CD14-positive monocyte (primary cell): Measurements from ENCODE around the gene EDN2. TPM values are rescaled to one million over a fixed set of nuclear protein-coding genes. Genes with fewer than 3 reads are reported as not detected.

Source experiments
- DNase-seq, 3 donors: peaks; one replicate each; pipeline ENCODE4 v3.0.0-alpha.2; 2011 to 2022
- H2AFZ ChIP-seq: 2 replicates; pipeline ENCODE4 v1.6.0; 2012; ENCODE audit warnings: mild to moderate bottlenecking, low read depth, low read length, inconsistent platforms; ENCODE audit not compliant: insufficient read depth, poor library complexity, severe bottlenecking
- H3K27ac ChIP-seq, 2 donors: 1 replicate in 1 of 2; 2 replicates in 1 of 2; pipeline ENCODE4 v1.5.1; 2012 to 2013; ENCODE audit warnings: low read length in 2 of 2, control low read depth in 1 of 2, inconsistent platforms in 1 of 2, low read depth in 1 of 2, mild to moderate bottlenecking in 1 of 2
- H3K27me3 ChIP-seq, 2 donors: one replicate each; pipeline versions ENCODE4 v1.6.0 to v1.6.1; 2011 to 2013; ENCODE audit warnings: low read length in 2 of 2; ENCODE audit not compliant: control insufficient read depth in 2 of 2, insufficient read depth in 2 of 2
- H3K36me3 ChIP-seq, 2 donors: replicated peaks in 1 of 2; 1 replicate in 1 of 2; 2 replicates in 1 of 2; pipeline versions ENCODE4 v1.5.1 to v1.6.1; 2012 to 2013; ENCODE audit warnings: low read length in 2 of 2, control low read depth in 1 of 2, inconsistent platforms in 1 of 2, mild to moderate bottlenecking in 1 of 2; ENCODE audit not compliant: insufficient read depth in 2 of 2, control insufficient read depth in 1 of 2
- H3K4me1 ChIP-seq, 2 donors: 1 replicate in 1 of 2; 2 replicates in 1 of 2; pipeline versions ENCODE4 v1.5.1 to v1.6.1; 2012 to 2013; ENCODE audit warnings: low read length in 2 of 2, control low read depth in 1 of 2, inconsistent platforms in 1 of 2, mild to moderate bottlenecking in 1 of 2, moderate library complexity in 1 of 2; ENCODE audit not compliant: insufficient read depth in 2 of 2, control insufficient read depth in 1 of 2
- H3K4me2 ChIP-seq: replicated peaks from 2 replicates; pipeline ENCODE3; 2012; ENCODE audit warnings: low read length, moderate library complexity, mild to moderate bottlenecking; ENCODE audit not compliant: poor library complexity, severe bottlenecking; ENCODE audit errors: extremely low read depth
- H3K4me3 ChIP-seq, 3 experiments: fragments of 200-600 bp in 1 of 3; sonication (generic) in 1 of 3; replicated peaks in 1 of 3; 1 replicate in 2 of 3; 2 replicates in 1 of 3; pipeline ENCODE4 v1.5.1; 2011 to 2013; ENCODE audit warnings: low read length in 3 of 3, mild to moderate bottlenecking in 3 of 3, control low read depth in 2 of 3, low read depth in 2 of 3, inconsistent platforms in 1 of 3, moderate library complexity in 1 of 3
- H3K79me2 ChIP-seq: 2 replicates; pipeline ENCODE4 v1.6.0; 2012; ENCODE audit warnings: mild to moderate bottlenecking, control low read depth, inconsistent platforms, low read length, moderate library complexity; ENCODE audit not compliant: insufficient read depth
- H3K9ac ChIP-seq: 2 replicates; pipeline ENCODE4 v1.6.0; 2017; ENCODE audit warnings: low read length, mild to moderate bottlenecking; ENCODE audit not compliant: insufficient read depth, poor library complexity, severe bottlenecking
- H3K9me3 ChIP-seq, 2 donors: replicated peaks in 1 of 2; 1 replicate in 1 of 2; 2 replicates in 1 of 2; pipeline versions ENCODE4 v1.5.1 to v1.6.1; 2012 to 2013; ENCODE audit warnings: low read length in 2 of 2, control low read depth in 1 of 2; ENCODE audit not compliant: control insufficient read depth in 1 of 2, insufficient read depth in 1 of 2
- H4K20me1 ChIP-seq: 2 replicates; pipeline ENCODE4 v1.6.0; 2012; ENCODE audit warnings: mild to moderate bottlenecking, low read length, control low read depth, moderate library complexity; ENCODE audit not compliant: insufficient read depth
- H3K27ac Mint-ChIP-seq, 7 donors: one replicate each; pipeline ENCODE4 v1.8.0; 2020; ENCODE audit warnings: mild to moderate bottlenecking in 7 of 7, mixed read lengths in 7 of 7, moderate library complexity in 6 of 7, inconsistent platforms in 2 of 7
- H3K27me3 Mint-ChIP-seq, 3 donors: one replicate each; pipeline ENCODE4 v1.8.0; 2021 to 2022; ENCODE audit warnings: low read depth in 3 of 3, mild to moderate bottlenecking in 3 of 3, mixed read lengths in 3 of 3, moderate library complexity in 3 of 3, inconsistent platforms in 1 of 3
- H3K36me3 Mint-ChIP-seq, 2 donors: one replicate each; pipeline ENCODE4 v1.8.0; 2020; ENCODE audit warnings: mixed read lengths in 2 of 2, inconsistent platforms in 1 of 2, mild to moderate bottlenecking in 1 of 2
- H3K4me1 Mint-ChIP-seq: one replicate; pipeline ENCODE4 v1.8.0; 2020; ENCODE audit warnings: mild to moderate bottlenecking, mixed read lengths
- H3K4me3 Mint-ChIP-seq, 2 donors: one replicate each; pipeline ENCODE4 v1.8.0; 2020; ENCODE audit warnings: mild to moderate bottlenecking in 2 of 2, mixed read lengths in 2 of 2, moderate library complexity in 1 of 2
- H3K9me3 Mint-ChIP-seq, 7 donors: one replicate each; pipeline ENCODE4 v1.8.0; 2020 to 2022; ENCODE audit warnings: mixed read lengths in 7 of 7, mild to moderate bottlenecking in 6 of 7, moderate library complexity in 6 of 7, inconsistent platforms in 2 of 7
- CTCF ChIP-seq: fragments of 200-600 bp; IDR thresholded peaks from one replicate; pipeline ENCODE4 v1.8.0; 2022; ENCODE audit warnings: antibody characterized with exemption, mild to moderate bottlenecking
- WGBS: methylation state at CpG from one replicate; pipeline ENCODE4 v1.1.5; 2013; ENCODE audit warnings: missing lambda C conversion rate; ENCODE audit not compliant: insufficient coverage; 5-methylcytosine and 5-hydroxymethylcytosine counted together
- intact Hi-C, 2 donors: fragments of 100-400 bp; cut with micrococcal nuclease; formaldehyde crosslinking; loops; one replicate each; pipeline versions ENCODE4 v1.15.0 to v1.15.1; 2023
- polyA plus RNA-seq, 3 donors: library from polyadenylated mRNA; depleted of rRNA in 1 of 3; unstranded in 2 of 3; stranded (reverse) in 1 of 3; fragments of 300-500 nt in 2 of 3; fragments of >200 nt in 1 of 3; fragmentation: Illumina TruSeq in 2 of 3; gene quantifications; 1 replicate in 2 of 3; 2 replicates in 1 of 3; pipeline ENCODE4 v1.2.3, GENCODE V29; 2012 to 2021

The EDN2 gene
- polyA plus RNA-seq, 3 donors, result not detected

GRCh38 chr1:41500781-41501518, 16.5 kb upstream of the EDN2 start:
- no peak overlapping the region for H3K4me3 Mint-ChIP-seq
- 98% methylated on average over 6 of the region's 7 CpGs for WGBS

GRCh38 chr1:41500378-41500777, 15.9 kb upstream of the EDN2 start:
- no peaks in the 10 kb centered on the region for H3K36me3 Mint-ChIP-seq

More at GRCh38 chr1:41500781-41501518, 16.5 kb upstream of the EDN2 start:
- Histone ChIP-seq H3K79me2 (no peaks in the 10 kb centered on the region), H3K36me3 (no peaks in the 10 kb centered on the region), H3K27me3 (peaks cover 0 to 5% of the 10 kb centered on the region in 2 donors), H3K9ac (no peak overlapping the region), H3K4me2 (no peak overlapping the region), H2AFZ (no peak overlapping the region), H3K27ac (no peak overlapping the region), H3K4me3 (no peak overlapping the region), H3K9me3 (no peaks in the 10 kb centered on the region), H4K20me1 (no peaks in the 10 kb centered on the region), H3K4me1 (peaks cover 5 to 9% of the 10 kb centered on the region in 2 donors)
- peaks cover 5 to 15% (median 9%) of the 10 kb centered on the region in 3 donors for H3K27me3 Mint-ChIP-seq
- no peak overlapping the region for H3K27ac Mint-ChIP-seq
- no peaks in the 10 kb centered on the region for H3K9me3 Mint-ChIP-seq
- DNase-seq, result no peak
- TF ChIP-seq CTCF, result no peak
- peaks cover 4% of the 10 kb centered on the region for H3K4me1 Mint-ChIP-seq
- no peaks in the 10 kb centered on the region for H3K36me3 Mint-ChIP-seq
- intact Hi-C loops, result no loop called here

More at GRCh38 chr1:41500378-41500777, 15.9 kb upstream of the EDN2 start:
- WGBS, result 93% methylated on average over 9 of the region's 10 CpGs
- no peaks in the 10 kb centered on the region for H3K79me2 ChIP-seq
- DNase-seq, result no peak
- no peaks in the 10 kb centered on the region for H3K9me3 ChIP-seq
- H3K4me3 ChIP-seq, result no peak overlapping the region
- peaks cover 9 to 15% of the 10 kb centered on the region in 2 donors for H3K4me1 ChIP-seq
- intact Hi-C loops, result no loop called here
- no peaks in the 10 kb centered on the region for H3K36me3 ChIP-seq
- H2AFZ ChIP-seq, result no peak overlapping the region
- peaks cover 0 to 11% of the 10 kb centered on the region in 2 donors for H3K27me3 ChIP-seq
- peaks cover 9 to 21% (median 15%) of the 10 kb centered on the region in 3 donors for H3K27me3 Mint-ChIP-seq
- no peak overlapping the region for H3K27ac Mint-ChIP-seq
- H3K9ac ChIP-seq, result no peak overlapping the region
- H3K4me1 Mint-ChIP-seq, result peaks cover 9% of the 10 kb centered on the region
- no peak for TF ChIP-seq CTCF
- H3K4me2 ChIP-seq, result no peak overlapping the region
- no peak overlapping the region for H3K27ac ChIP-seq
- no peaks in the 10 kb centered on the region for H3K9me3 Mint-ChIP-seq
- H4K20me1 ChIP-seq, result no peaks in the 10 kb centered on the region
- no peak overlapping the region for H3K4me3 Mint-ChIP-seq
